Tongue (tissue), 2 donors: ENCODE results near the gene DSCAML1. TPM values are rescaled to one million over a fixed set of nuclear protein-coding genes. Genes with fewer than 3 reads are reported as not detected.
A peak's percentile ranks its signal among the peaks of the same experiment; 100 is the strongest.
"Not testable (repeated sequence)": the region's sequence is repeated elsewhere in the genome, so short reads cannot be mapped to it uniquely, and the experiment has no call there.

ENCODE experiments used
- DNase-seq: peaks from one replicate; pipeline ENCODE4 v3.0.0-alpha.2; 2015
- total RNA-seq: library from RNA; depleted of rRNA; stranded (reverse); fragments of >200 nt; gene quantifications from one replicate; pipeline ENCODE4 v1.2.3, GENCODE V29; 2014

The DSCAML1 gene
- total RNA-seq, 1 donor from 2014 or later, result 0.31 TPM

GRCh38 chr11:117792992-117793391 lies 4.0 kb downstream of the DSCAML1 start:
- no peak for DNase-seq

GRCh38 chr11:117792241-117792640 lies 4.8 kb downstream of the DSCAML1 start:
- no peak for DNase-seq

DNA sequence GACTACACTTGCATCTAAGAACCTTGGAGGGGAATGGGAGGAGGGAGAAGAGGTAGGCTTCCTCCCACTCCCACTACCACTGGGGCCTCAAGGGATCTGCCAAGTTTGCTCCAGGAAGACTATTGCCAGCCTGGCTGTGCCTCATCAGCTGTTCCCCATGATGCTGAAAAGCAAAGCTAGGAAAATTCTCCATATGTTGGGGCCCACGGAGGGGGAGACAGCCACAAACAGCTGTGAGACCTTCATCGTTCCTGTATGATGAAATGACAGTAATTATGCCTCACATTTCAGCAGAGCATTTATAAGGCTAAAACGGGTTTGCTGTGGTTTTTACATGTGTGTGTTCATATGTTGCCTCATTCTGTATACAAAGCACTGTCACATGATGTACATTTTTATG lies 6.7 kb downstream of the DSCAML1 start:
- DNase-seq, result peak; percentile 75

DNA sequence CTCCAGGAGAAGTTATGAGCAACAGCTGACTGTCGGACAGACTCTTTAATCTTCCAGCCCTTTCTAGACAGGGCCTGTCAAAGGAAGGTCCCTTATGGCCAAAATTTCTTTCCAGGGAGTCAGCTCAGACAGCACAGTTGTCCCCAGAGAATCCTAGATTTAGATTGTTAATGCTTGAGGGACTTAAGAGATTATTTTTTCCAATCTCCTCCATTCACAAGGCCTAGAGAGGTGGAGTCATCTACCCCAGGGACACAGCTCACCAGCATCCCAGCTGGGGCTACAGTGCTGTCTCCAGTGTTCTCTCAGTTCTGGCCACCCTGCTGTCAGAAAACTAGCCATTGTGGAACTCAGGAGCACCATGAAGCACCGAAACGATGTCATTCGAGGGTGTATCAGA lies 7.8 kb downstream of the DSCAML1 start:
- no peak for DNase-seq

DNA sequence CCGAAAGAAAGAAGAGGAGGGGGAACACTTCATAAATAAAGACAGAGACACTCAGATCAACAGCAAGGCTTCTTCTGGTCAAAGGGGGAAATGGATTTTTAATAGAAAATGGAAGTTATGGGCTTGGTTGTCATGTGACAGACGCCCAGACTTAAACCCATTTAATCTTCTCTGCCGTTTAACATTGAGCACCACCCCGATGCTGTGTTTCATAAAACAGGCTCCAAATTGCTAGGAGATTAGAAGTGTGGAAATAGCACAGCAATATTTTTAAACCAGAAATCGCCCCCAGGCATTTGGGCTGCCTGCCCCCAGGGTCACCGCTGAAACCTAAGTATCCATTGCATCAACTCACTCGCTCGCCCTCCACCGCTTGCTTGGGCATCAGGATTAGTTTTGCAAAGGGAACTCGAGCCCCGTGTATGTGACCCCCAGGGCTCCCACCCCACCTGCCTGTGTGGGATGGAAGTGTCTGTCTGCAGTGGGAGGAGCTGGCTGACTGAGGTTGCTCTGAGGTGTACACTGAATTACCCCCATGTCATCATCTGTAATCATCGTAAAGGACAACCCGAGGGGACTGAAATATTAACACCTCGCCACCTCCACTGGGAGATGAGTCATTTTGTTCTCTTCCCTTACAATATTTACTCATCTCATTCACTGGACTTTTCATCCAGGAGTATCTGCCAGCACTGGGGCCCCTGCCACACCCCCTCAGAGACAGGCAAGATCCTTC lies 10.7 kb downstream of the DSCAML1 start:
- DNase-seq, result no peak

DNA sequence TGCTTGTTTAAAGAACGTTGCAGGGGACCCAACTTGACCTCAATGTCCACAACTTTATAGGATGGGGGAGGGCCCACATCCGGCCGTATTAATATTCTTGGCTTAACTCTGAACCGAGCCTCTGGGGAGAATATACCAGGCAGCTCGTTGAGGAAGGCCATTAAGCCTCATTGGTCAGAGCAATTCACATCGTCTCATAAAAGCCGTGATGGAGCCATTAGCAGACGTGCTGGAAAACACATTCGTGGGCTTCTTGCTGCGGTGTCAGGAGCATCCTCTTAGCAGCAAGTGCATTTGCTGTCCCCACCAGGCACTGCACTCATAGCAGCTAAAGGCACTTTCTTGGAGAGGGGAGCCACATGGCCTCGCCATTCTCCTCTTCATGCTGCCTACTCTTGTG lies 14.9 kb downstream of the DSCAML1 start:
- no peak for DNase-seq

DNA sequence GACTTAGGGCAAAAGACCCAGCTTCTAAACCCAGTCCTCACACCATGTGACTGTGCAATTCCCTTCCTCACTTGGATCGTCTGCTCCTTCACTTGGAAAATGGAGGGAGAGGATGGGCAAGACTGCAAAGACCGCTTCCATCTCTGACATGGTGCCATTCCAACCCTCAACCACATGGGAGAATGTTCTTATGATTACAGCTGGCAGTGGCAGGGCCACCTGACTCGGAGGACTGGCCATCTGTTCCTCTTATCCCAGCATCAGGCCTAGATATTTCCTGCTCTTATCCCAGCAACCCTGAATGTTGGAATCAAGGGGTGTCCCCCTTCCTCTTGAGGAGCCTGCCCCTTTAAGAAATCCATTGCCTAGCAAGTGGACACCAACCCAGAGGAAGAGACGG lies 15.4 kb downstream of the DSCAML1 start:
- DNase-seq, result no peak

GRCh38 chr11:117780456-117780855 lies 16.6 kb downstream of the DSCAML1 start:
- no peak for DNase-seq

DNA sequence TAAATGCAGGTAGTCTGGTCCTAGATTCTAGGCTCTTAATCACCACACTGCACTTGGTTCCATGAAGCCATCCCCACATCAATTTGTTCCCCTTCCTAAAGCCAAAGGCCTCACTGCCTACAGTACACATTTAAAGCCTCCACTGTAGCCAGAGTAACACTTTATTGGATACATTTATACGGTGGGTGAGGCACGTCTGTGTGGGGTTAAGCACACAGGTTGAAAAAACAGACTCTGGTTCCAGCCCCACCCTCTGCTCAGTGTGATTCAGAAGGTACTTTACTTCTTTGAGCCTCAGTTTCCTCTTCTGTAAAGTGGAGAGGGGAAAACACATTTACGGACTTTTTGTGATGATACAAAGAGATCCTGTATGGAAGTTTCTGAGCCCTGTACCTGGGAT lies 22.5 kb downstream of the DSCAML1 start:
- no peak for DNase-seq

DNA sequence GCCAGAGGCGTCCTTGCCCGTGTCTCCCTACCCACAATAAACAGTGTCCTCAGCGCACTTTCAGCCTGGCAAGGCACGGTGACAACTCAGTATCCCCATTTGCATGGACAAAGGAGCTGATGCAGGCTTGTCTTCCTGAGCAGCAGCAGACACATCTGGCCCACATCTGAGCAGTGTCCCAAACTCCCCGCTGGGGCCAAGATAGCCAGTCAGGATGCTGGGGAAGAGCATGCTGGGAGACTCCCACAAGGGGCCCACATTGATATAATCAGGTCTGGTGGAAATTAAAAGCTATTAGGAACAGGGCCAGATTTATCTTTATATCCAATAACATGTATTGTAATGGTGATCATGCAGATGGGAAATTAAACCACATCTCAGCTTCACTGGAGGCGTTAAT lies 24.7 kb downstream of the DSCAML1 start:
- DNase-seq, result no peak

DNA sequence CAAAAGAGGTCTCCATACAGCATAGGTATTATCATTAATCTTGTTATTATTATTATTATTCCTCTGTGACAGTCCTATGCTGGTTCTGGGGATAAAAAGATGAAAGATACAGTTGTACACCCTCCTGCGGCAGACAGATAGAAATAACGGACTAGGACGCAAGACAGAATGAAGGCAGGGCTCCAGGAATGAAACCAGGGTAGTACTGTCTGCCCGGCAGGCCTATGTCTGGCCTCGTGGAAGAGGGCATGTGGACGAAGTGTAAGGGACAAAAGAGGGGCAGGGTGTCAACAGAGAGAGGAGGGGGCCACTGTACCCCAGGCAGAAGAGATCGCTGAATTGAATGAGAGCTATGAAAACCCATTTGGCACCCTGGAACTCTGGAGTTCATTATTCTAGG lies 25.2 kb downstream of the DSCAML1 start:
- DNase-seq, result no peak

DNA sequence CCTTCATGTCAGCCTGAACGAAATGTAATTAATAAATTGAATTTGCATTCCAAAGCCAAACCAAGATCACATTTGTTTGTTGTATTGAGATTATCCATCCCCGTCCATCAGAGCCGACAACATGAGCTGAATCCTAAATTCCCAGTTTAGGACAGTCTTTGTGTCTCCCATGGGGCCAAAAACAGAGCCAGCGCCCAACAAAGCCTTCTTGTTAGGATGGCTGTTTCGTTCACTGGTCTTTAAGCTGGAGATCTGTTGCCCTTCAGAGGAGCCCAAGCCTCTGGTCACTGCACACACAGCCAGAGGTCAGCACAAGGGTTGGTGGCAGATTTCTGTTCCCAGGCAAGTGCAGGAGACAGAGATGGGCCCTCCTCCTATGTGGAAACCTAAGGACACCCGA lies 25.8 kb downstream of the DSCAML1 start:
- DNase-seq, result no peak

DNA sequence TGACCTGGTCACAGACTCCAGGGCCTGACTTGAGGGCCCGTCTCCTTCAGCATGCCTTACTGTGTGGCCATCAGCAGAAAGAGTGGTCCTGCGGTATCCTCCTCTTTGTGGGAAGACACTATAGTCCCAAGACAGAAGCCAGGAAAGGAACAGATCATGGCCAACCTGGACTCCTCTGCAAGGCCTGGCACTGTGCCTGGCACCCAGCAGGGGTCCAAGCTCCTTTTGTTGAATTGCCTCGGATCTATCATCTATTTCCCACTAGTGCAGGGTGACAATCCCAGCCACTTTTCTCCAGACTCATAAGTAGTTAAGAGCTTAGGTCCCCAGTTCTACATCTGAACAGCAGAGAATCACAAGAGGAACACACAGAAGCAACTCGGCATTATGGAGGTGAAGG lies 27.0 kb downstream of the DSCAML1 start:
- no peak for DNase-seq

GRCh38 chr11:117769533-117769932 lies 27.5 kb downstream of the DSCAML1 start:
- no peak for DNase-seq

DNA sequence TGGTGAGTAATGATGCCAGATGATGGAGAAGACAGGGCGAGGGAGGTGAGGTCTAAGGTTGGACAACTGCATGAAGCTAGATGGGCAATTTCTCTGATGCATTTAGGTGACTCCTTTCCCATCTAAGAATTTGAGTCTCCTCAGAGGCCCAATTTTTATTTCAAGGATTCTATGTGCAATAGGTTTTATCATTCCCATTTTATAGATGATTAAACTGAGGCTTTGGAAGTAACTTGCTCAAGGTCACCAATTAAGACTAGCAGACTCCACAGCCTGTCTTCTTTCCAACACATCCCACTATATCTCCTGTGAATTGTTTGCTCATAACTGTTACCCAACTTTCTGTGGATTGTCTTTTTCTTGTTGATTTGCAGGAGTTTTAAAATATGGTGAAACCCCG lies 28.5 kb downstream of the DSCAML1 start:
- DNase-seq, result no peak

DNA sequence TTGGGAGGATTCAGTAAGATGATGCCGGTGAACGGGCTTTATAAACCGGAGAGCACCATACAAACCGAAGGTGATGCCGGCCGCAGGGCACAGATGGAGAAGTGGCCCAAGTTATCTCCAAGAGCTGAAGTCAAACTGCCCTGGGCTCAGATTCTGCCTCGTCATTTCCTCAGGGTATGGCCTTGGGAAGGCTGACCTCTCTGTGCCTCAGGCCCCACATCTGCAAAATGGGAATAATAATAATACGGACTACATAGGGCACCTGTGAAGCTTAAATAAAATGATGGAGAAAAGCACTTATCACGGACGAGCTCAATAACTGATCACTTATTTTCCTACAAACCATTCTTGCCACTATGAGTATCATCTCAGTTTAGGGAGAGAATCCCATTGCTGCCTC lies 29.9 kb downstream of the DSCAML1 start:
- DNase-seq, result no peak

- no peak for DNase-seq
Measured at GRCh38 chr11:117766576-117766975, 30.4 kb downstream of the DSCAML1 start.

GRCh38 chr11:117766026-117766425 lies 31.0 kb downstream of the DSCAML1 start:
- DNase-seq, result no peak

DNA sequence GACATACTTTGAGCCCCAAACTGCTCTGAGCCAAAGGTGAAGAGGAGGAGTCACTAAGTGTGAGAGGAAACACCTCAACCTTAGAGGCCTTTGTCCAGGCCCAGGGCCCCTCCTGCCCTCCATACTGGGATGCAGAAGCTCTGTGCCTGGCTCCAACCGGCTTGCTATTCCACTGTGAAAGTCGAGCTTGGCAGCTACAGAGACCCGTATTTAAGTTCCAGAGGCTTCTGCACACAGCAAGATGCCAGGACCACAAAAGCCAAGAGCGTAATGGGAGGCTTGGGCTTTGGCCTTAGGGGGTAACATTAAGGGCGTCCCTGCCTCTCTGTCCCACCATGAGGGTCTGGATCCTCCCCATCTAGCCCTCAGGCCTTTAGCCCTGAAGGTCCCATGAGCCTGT lies 31.9 kb downstream of the DSCAML1 start:
- DNase-seq, result no peak

DNA sequence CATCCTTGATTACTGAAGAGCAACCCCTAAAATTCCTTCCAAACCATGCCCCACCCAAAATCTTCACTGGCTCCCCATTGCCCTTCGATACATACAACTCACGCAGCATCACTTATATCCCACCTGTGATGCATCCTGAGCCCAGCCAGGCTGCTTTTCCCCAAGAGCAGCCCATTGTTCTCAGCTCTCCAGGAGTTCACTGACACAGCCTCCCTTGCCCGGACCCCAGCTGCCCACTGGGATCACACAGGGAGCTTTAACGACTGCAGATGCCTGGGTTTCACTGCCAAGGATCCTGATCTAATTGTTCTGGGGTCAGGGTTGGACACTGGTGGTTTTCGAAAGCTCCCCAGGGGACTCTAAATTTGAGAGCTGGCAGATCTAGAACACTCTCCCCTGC lies 33.6 kb downstream of the DSCAML1 start:
- not testable (repeated sequence) for DNase-seq

- DNase-seq, result no peak
Measured at GRCh38 chr11:117761993-117762392, 35.0 kb downstream of the DSCAML1 start.

GRCh38 chr11:117759305-117759704 lies 37.7 kb downstream of the DSCAML1 start:
- DNase-seq, result peak; percentile 7

- DNase-seq, result no peak
Measured at GRCh38 chr11:117754030-117754429, 43.0 kb downstream of the DSCAML1 start.

DNA sequence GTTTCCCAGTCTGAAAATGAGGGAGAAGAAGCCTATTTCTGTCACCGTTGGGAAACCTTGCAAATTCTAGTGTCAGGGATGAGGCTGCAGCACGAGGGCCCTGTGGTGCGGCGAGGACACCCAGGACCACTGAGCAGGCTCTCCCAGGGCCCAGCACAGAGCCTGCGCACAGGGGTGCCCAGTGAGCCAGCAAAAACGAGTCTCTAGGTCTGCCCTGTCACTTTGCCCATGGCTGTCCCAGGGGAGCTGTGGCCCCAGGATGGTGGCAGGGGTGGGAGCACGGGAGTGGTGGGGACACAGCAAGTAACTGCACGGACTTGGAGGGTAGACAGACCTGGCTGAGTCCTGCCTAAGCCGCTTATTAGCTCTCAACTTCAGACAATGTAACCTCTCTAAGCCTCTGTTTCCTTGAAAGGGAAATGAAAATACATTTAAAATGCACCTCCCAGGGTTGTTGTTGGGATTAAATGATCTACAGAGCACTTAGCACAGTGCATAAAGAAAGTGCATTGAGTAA lies 44.2 kb downstream of the DSCAML1 start:
- no peak for DNase-seq

DNA sequence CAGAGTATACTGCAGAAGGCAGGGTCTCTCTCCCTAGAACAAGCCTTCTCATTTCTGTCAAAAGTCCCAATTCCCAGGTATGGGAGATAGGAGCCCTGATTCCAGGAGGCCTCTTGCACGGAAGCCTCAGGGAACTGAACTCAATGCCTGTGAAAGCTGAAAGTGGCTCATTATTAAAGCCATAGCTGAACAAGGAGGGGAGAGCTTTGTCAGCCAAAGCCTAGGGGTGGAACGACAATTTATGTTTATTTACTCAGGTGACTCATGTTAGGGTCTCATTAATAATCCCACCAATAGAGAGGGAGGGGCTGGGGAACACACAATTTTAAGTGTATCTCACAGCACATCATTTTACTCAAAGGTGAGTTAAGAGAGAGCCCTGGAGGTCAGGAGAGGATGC lies 44.9 kb downstream of the DSCAML1 start:
- DNase-seq, result no peak
